K562 (cell line): ENCODE measurements around the gene SLC13A3. TPM values are rescaled to one million over a fixed set of nuclear protein-coding genes. Genes with fewer than 3 reads are reported as not detected.

ENCODE experiments used
- ATAC-seq: fragments of 200-7000 bp; cut with Tn5 transposase; 3 replicates; pipeline ENCODE4 v1.9.1; 2020; ENCODE audit warnings: moderate library complexity
- BruUV-seq: library from RNA; stranded (reverse); fragments of 400-500 nt; replicated peaks from 2 replicates; lab custom pipeline; 2021; lab: Mats Ljungman, UMichigan
- CTCF ChIA-PET: fragments of 300-600 bp; formaldehyde crosslinking; extraction: SDS; loops from one replicate; lab custom pipeline; 2021; ENCODE audit warnings: low intra/inter-chr PET ratio; lab: Yijun Ruan, JAX
- POLR2A ChIA-PET: fragments of 300-600, 350-650 bp; sonication (Branson Sonifier 250); formaldehyde crosslinking; extraction: SDS; loops from one replicate; lab custom pipeline; 2021; ENCODE audit warnings: antibody characterized with exemption, inconsistent platforms; lab: Yijun Ruan, JAX
- DNase-seq, 4 experiments: peaks; one replicate each; pipeline versions ENCODE4 v3.0.0 to v3.0.0-alpha.2; 2011 to 2018; ENCODE audit warnings: low spot score in 3 of 4, mixed read lengths in 3 of 4; ENCODE audit errors: extremely low read depth in 1 of 4
- FAIRE-seq: peaks from 2 replicates; lab custom pipeline; 2011; peaks lifted over from hg19 to GRCh38; lab: Jason Lieb, UNC
- H2AFZ ChIP-seq: 2 replicates; pipeline ENCODE4 v1.6.0; 2011; ENCODE audit warnings: low read depth, low read length, control low read depth, inconsistent platforms
- H3K27ac ChIP-seq: fragments of 200-600 bp; 3 replicates; pipeline ENCODE4 v1.8.0; 2011; ENCODE audit warnings: low read depth, mild to moderate bottlenecking, control low read depth, inconsistent platforms, low read length, moderate library complexity, mixed read lengths; ENCODE audit errors: extremely low read depth
- H3K27me3 ChIP-seq, 2 experiments: fragments of 300-600 bp in 1 of 2; 2 replicates in 1 of 2; 3 replicates in 1 of 2; pipeline versions ENCODE4 v1.6.0 to v1.8.0; 2011; ENCODE audit warnings: inconsistent platforms in 2 of 2, low read length in 2 of 2, mild to moderate bottlenecking in 1 of 2, mixed read lengths in 1 of 2, moderate library complexity in 1 of 2; ENCODE audit not compliant: control insufficient read depth in 2 of 2, insufficient read depth in 2 of 2
- H3K36me3 ChIP-seq: fragments of 300-600 bp; 3 replicates; pipeline ENCODE4 v1.8.0; 2011; ENCODE audit warnings: mild to moderate bottlenecking, low read length, inconsistent platforms; ENCODE audit not compliant: control insufficient read depth, insufficient read depth
- H3K4me1 ChIP-seq, 2 experiments: fragments of 200-600 bp in 1 of 2; replicated peaks in 1 of 2; 2 replicates in 1 of 2; 3 replicates in 1 of 2; pipeline versions ENCODE4 v1.5.1 to v1.8.0; 2011; ENCODE audit warnings: inconsistent platforms in 2 of 2, low read length in 2 of 2, mild to moderate bottlenecking in 1 of 2, mixed read lengths in 1 of 2, moderate library complexity in 1 of 2; ENCODE audit not compliant: control insufficient read depth in 2 of 2, insufficient read depth in 2 of 2
- H3K4me2 ChIP-seq: 2 replicates; pipeline ENCODE4 v1.6.1; 2011; ENCODE audit warnings: low read length, control low read depth, inconsistent platforms, mixed read lengths; ENCODE audit not compliant: insufficient read depth
- H3K4me3 ChIP-seq: fragments of 200-600 bp; sonication (generic), shearing (Covaris generic); 2 replicates; pipeline ENCODE4 v1.5.1; 2016; ENCODE audit warnings: control low read depth, inconsistent platforms
- H3K79me2 ChIP-seq: fragments of 200-600 bp; 3 replicates; pipeline ENCODE4 v1.8.0; 2011; ENCODE audit warnings: low read length, inconsistent platforms; ENCODE audit not compliant: control insufficient read depth, insufficient read depth
- H3K9ac ChIP-seq, 2 experiments: 2 replicates each; pipeline versions ENCODE4 v1.6.0 to v1.6.1; 2011; ENCODE audit warnings: low read depth in 2 of 2, low read length in 2 of 2, control low read depth in 1 of 2, inconsistent platforms in 1 of 2, mild to moderate bottlenecking in 1 of 2, mixed read lengths in 1 of 2; ENCODE audit not compliant: insufficient read depth in 1 of 2
- H3K9me1 ChIP-seq: one replicate; pipeline ENCODE4 v1.6.0; 2011; ENCODE audit warnings: inconsistent platforms, mild to moderate bottlenecking, low read length, moderate library complexity; ENCODE audit not compliant: control insufficient read depth, insufficient read depth
- H3K9me3 ChIP-seq: replicated peaks from 2 replicates; pipeline ENCODE4 v1.5.1; 2011; ENCODE audit warnings: low read depth, low read length, inconsistent platforms; ENCODE audit not compliant: control insufficient read depth, insufficient read depth
- H4K20me1 ChIP-seq: replicated peaks from 2 replicates; pipeline ENCODE4 v1.6.1; 2011; ENCODE audit warnings: low read length, inconsistent platforms, mixed read lengths; ENCODE audit not compliant: control insufficient read depth, insufficient read depth
- CTCFL ChIP-seq: IDR thresholded peaks from 2 replicates; pipeline ENCODE4 v1.6.1; 2011; ENCODE audit warnings: borderline replicate concordance, low read depth, mild to moderate bottlenecking, moderate library complexity, low read length; ENCODE audit not compliant: insufficient read depth, poor library complexity, severe bottlenecking
- HDGF ChIP-seq: fragments of 450-650 bp; IDR thresholded peaks from 2 replicates; pipeline ENCODE4 v1.6.1; 2016
- MCM5 ChIP-seq: fragments of 450-650 bp; IDR thresholded peaks from 2 replicates; pipeline ENCODE4 v1.6.1; 2016; ENCODE audit warnings: low read depth
- MTA3 ChIP-seq: fragments of 450-650 bp; formaldehyde crosslinking; IDR thresholded peaks from 2 replicates; pipeline ENCODE4 v1.6.1; 2017; ENCODE audit warnings: mild to moderate bottlenecking, borderline replicate concordance
- NR4A1 ChIP-seq, 2 experiments: fragments of 250-450 bp in 1 of 2; fragments of 450-650 bp in 1 of 2; sonication (Bioruptor Pico) in 1 of 2; IDR thresholded peaks; 2 replicates each; pipeline versions ENCODE4 v1.4.0 to v1.6.1; 2016 to 2020; ENCODE audit warnings: mild to moderate bottlenecking in 2 of 2, missing compliant biosample characterization in 1 of 2, missing genetic modification characterization in 1 of 2, moderate library complexity in 1 of 2
- PRPF4 ChIP-seq: fragments of 200-400 bp; formaldehyde crosslinking; IDR thresholded peaks from one replicate; pipeline ENCODE4 v1.6.1; 2017; ENCODE audit warnings: low read length, low read depth, mild to moderate bottlenecking; ENCODE audit not compliant: insufficient read depth, poor library complexity, severe bottlenecking
- SREBF2 ChIP-seq: sonication (generic); formaldehyde crosslinking; IDR thresholded peaks from 2 replicates; pipeline ENCODE4 v1.4.0; 2020; ENCODE audit warnings: mild to moderate bottlenecking, missing genetic modification reagents
- TOE1 ChIP-seq, 2 experiments: fragments of 450-650 bp in 1 of 2; sonication (generic) in 1 of 2; formaldehyde crosslinking in 1 of 2; IDR thresholded peaks; 2 replicates each; pipeline versions ENCODE4 v1.7.1 to v1.8.0; 2016 to 2022; ENCODE audit warnings: borderline replicate concordance in 2 of 2, mild to moderate bottlenecking in 2 of 2, antibody characterized with exemption in 1 of 2, inconsistent platforms in 1 of 2, low read depth in 1 of 2, missing genetic modification reagents in 1 of 2, moderate library complexity in 1 of 2
- ZBTB11 ChIP-seq, 3 experiments: fragments of 200-800 bp in 1 of 3; fragments of 250-450 bp in 1 of 3; fragments of 450-650 bp in 1 of 3; sonication (Bioruptor Pico) in 1 of 3; sonication (Bioruptor generic) in 1 of 3; formaldehyde crosslinking in 1 of 3; IDR thresholded peaks; 2 replicates each; pipeline versions ENCODE4 v1.6.1 to v1.8.0; 2016 to 2022; ENCODE audit warnings: mild to moderate bottlenecking in 2 of 3, missing genetic modification characterization in 2 of 3, missing compliant biosample characterization in 1 of 3, moderate library complexity in 1 of 3
- ZNF133 ChIP-seq: fragments of 250-450 bp; sonication (Bioruptor Pico); IDR thresholded peaks from 2 replicates; pipeline ENCODE4 v1.4.0; 2020; ENCODE audit warnings: mild to moderate bottlenecking
- ZNF717 ChIP-seq: fragments of 250-450 bp; sonication (Bioruptor Pico); IDR thresholded peaks from 2 replicates; pipeline ENCODE4 v1.5.0; 2021
- ZNF740 ChIP-seq, 3 experiments: fragments of 200-800 bp in 1 of 3; sonication (Bioruptor generic) in 1 of 3; sonication (generic) in 1 of 3; formaldehyde crosslinking in 1 of 3; IDR thresholded peaks; 2 replicates each; pipeline versions ENCODE4 v1.6.1 to v1.8.0; 2016 to 2022; ENCODE audit warnings: mild to moderate bottlenecking in 2 of 3, missing compliant biosample characterization in 2 of 3, missing genetic modification characterization in 2 of 3, missing genetic modification reagents in 1 of 3
- ZNF79 ChIP-seq: fragments of 250-450 bp; sonication (Bioruptor Pico); IDR thresholded peaks from 2 replicates; pipeline ENCODE4 v1.4.0; 2020; ENCODE audit warnings: low read depth, mild to moderate bottlenecking, moderate library complexity
- WGBS: fragments of 100-300 bp; shearing (Covaris generic); methylation state at CpG from one replicate; pipeline ENCODE4 v1.1.6; 2016; ENCODE audit warnings: low coverage, mixed read lengths; ENCODE audit not compliant: insufficient coverage; ENCODE audit errors: missing lambda C conversion rate; 5-methylcytosine and 5-hydroxymethylcytosine counted together
- in situ Hi-C: fragments of 300-500 bp; cut with MboI; formaldehyde crosslinking; loops from 4 replicates; pipeline ENCODE4 v1.15.0; 2018; ENCODE audit warnings: inconsistent platforms, mixed read lengths
- intact Hi-C: fragments of 100-400 bp; cut with micrococcal nuclease; formaldehyde crosslinking; loops from 2 replicates; pipeline ENCODE4 v1.14.2; 2022
- polyA plus RNA-seq, 8 experiments: library from polyadenylated mRNA; depleted of rRNA in 4 of 8; stranded (reverse) in 5 of 8; unstranded in 3 of 8; fragments of >200 nt; fragmentation: Nextera tagmentation in 2 of 8; fragmentation: Illumina TruSeq in 1 of 8; extraction: Ambion mirVana in 2 of 8; extraction: Trizol in 1 of 8; gene quantifications; 2 replicates each; pipeline versions ENCODE4 v1.2.1 to v1.2.3, GENCODE V29; 2011 to 2014; ENCODE audit warnings: inconsistent platforms in 1 of 8, missing spikeins in 1 of 8
- total RNA-seq, 7 experiments: library from RNA; depleted of rRNA in 6 of 7; stranded (reverse); fragments of >200 nt in 6 of 7; fragmentation: Illumina TruSeq in 2 of 7; extraction: Trizol in 2 of 7; gene quantifications; 2 replicates each; pipeline versions ENCODE4 v1.2.1 to v1.2.3, GENCODE V29; 2011 to 2021; ENCODE audit warnings: low replicate concordance in 1 of 7

Gene SLC13A3
- total and polyA plus RNA-seq, 9 of the 15 experiments (the other 6 are each of a cell fraction or from before 2014, with no cell fraction given) = 5.5 to 16.4 (median 8.5) TPM

- H3K4me1 ChIP-seq = peaks cover 0 to 15% of the 10 kb centered on the region in 2 experiments; a peak in 1 of 5 replicates
- in situ Hi-C loops = no loop called here
- no peaks in the 10 kb centered on the region for H3K9me1 ChIP-seq
- no peak for FAIRE-seq
- no peaks in the 10 kb centered on the region for H3K79me2 ChIP-seq
- no peak overlapping the region for H2AFZ ChIP-seq
- no peak for DNase-seq
- H3K36me3 ChIP-seq = no peaks in the 10 kb centered on the region
- no peak overlapping the region for H3K9ac ChIP-seq
- TF ChIP-seq TOE1 (IDR thresholded peaks at IDR 0.05; ENCODE audit: borderline replicate concordance) = no peak
- no peak for TF ChIP-seq TOE1 (CRISPR knock-in tag; IDR thresholded peaks at IDR 0.05; ENCODE audit: borderline replicate concordance, low read depth)
- no peak for TF ChIP-seq HDGF
- no peak for TF ChIP-seq ZNF79 (CRISPR knock-in tag)
- TF ChIP-seq SREBF2 (CRISPR knock-in tag) = no peak
- no peak for TF ChIP-seq MTA3
- TF ChIP-seq PRPF4 = no peak
- TF ChIP-seq CTCFL = no peak
- TF ChIP-seq ZNF740 (CRISPR knock-in tag; IDR thresholded peaks at IDR 0.05) = no peak
- no peak for TF ChIP-seq ZNF740 (tag; IDR thresholded peaks at IDR 0.05)
- no peak for TF ChIP-seq NR4A1 (CRISPR knock-in tag; IDR thresholded peaks at IDR 0.05)
- no peak for TF ChIP-seq NR4A1 (tag; IDR thresholded peaks at IDR 0.05)
- TF ChIP-seq ZNF717 (CRISPR knock-in tag) = no peak
- no peak for TF ChIP-seq ZBTB11 (CRISPR knock-in tag; IDR thresholded peaks at IDR 0.05)
- no peak for TF ChIP-seq MCM5
- no peak for TF ChIP-seq ZNF133 (CRISPR knock-in tag)
- ChIA-PET POLR2A (no interaction called here), CTCF (no interaction called here)
- no TSS peak for BruUV-seq
- no peak overlapping the region for H3K4me3 ChIP-seq
- peaks cover 12 to 52% of the 10 kb centered on the region in 2 experiments; a peak in 4 of 5 replicates for H3K27me3 ChIP-seq
- no peaks in the 10 kb centered on the region for H4K20me1 ChIP-seq
- no peak overlapping the region for H3K4me2 ChIP-seq
- ATAC-seq = no peak
- 5% methylated on average over 9 of the region's 9 CpGs for WGBS
- intact Hi-C loops = no loop called here
- H3K27ac ChIP-seq = no peak overlapping the region
- no peaks in the 10 kb centered on the region for H3K9me3 ChIP-seq
Measured at GRCh38 chr20:46545827-46546138, 105.5 kb downstream of the SLC13A3 start.
